ENCODE results near the gene ATL2.

GRCh38 chr2:38298539-38298938, 78.5 kb downstream of the ATL2 start:
- no peak for TF ChIP-seq CTCF (tag by site-specific recombination; IDR thresholded peaks at IDR 0.05)
- no peak for TF ChIP-seq ZNF580 (tag by site-specific recombination; IDR thresholded peaks at IDR 0.05)

Data from HEK293 (cell line).